Neural cell (in vitro differentiated cells): ENCODE data around the gene SIVA1. TPM values are rescaled to one million over a fixed set of nuclear protein-coding genes. Genes with fewer than 3 reads are reported as not detected.

ENCODE experiments used
- H2AFZ ChIP-seq: fragments of 200-600, 300-800 bp; sonication (generic), shearing (Covaris generic); 2 replicates; pipeline ENCODE4 v1.6.0; 2014; ENCODE audit warnings: low read depth, mild to moderate bottlenecking, antibody characterized with exemption, low read length, moderate library complexity
- H3F3A ChIP-seq: fragments of 200-600 bp; shearing (Covaris generic); 2 replicates; pipeline ENCODE4 v1.6.1; 2016; ENCODE audit warnings: mild to moderate bottlenecking, moderate library complexity, mixed read lengths, antibody characterized with exemption, low read length; ENCODE audit not compliant: insufficient read depth, poor library complexity, severe bottlenecking
- H3K27ac ChIP-seq: fragments of 200-600, 300-800 bp; sonication (generic), shearing (Covaris generic); 2 replicates; pipeline ENCODE4 v1.5.1; 2014; ENCODE audit warnings: mild to moderate bottlenecking, low read length, moderate library complexity
- H3K27me3 ChIP-seq: fragments of 300-800, 200-600 bp; sonication (generic), shearing (Covaris generic); 2 replicates; pipeline ENCODE4 v1.6.0; 2014; ENCODE audit warnings: mild to moderate bottlenecking, low read depth, low read length, moderate library complexity; ENCODE audit not compliant: insufficient read depth
- H3K36me3 ChIP-seq: fragments of 300-800, 200-600 bp; sonication (generic), shearing (Covaris generic); 2 replicates; pipeline ENCODE4 v1.5.1; 2014; ENCODE audit warnings: mild to moderate bottlenecking, antibody characterized with exemption, low read length, moderate library complexity; ENCODE audit not compliant: insufficient read depth
- H3K4me2 ChIP-seq: fragments of 300-800, 200-600 bp; sonication (generic), shearing (Covaris generic); 2 replicates; pipeline ENCODE4 v1.6.0; 2014; ENCODE audit warnings: mild to moderate bottlenecking, low read length
- H3K4me3 ChIP-seq: fragments of 300-800, 200-600 bp; sonication (generic), shearing (Covaris generic); 2 replicates; pipeline ENCODE4 v1.5.1; 2014; ENCODE audit warnings: mild to moderate bottlenecking, low read length, moderate library complexity
- H3K79me2 ChIP-seq: fragments of 200-600 bp; shearing (Covaris generic); replicated peaks from 2 replicates; pipeline ENCODE4 v1.6.0; 2014; ENCODE audit warnings: mild to moderate bottlenecking, low read length, moderate library complexity; ENCODE audit not compliant: insufficient read depth
- H3K9ac ChIP-seq: fragments of 300-800, 200-600 bp; sonication (generic), shearing (Covaris generic); 2 replicates; pipeline ENCODE4 v1.6.1; 2016; ENCODE audit warnings: mild to moderate bottlenecking, low read length, mixed read lengths
- H3K9me2 ChIP-seq: fragments of 200-600 bp; shearing (Covaris generic); 2 replicates; pipeline ENCODE4 v1.6.1; 2016; ENCODE audit warnings: mild to moderate bottlenecking, low read length, mixed read lengths; ENCODE audit not compliant: insufficient read depth
- H3K9me3 ChIP-seq: fragments of 200-600, 300-800 bp; sonication (generic), shearing (Covaris generic); 2 replicates; pipeline ENCODE4 v1.6.1; 2016; ENCODE audit warnings: mild to moderate bottlenecking, mixed run types, low read length, moderate library complexity, mixed read lengths
- H4K20me1 ChIP-seq: fragments of 200-600 bp; shearing (Covaris generic); 2 replicates; pipeline ENCODE4 v1.6.1; 2016; ENCODE audit warnings: mild to moderate bottlenecking, mixed run types; ENCODE audit not compliant: insufficient read depth
- EP300 ChIP-seq: fragments of 450-650 bp; conservative IDR thresholded peaks from 2 replicates; pipeline ENCODE4 v1.6.1; 2014; ENCODE audit warnings: antibody characterized with exemption, mild to moderate bottlenecking, moderate library complexity; ENCODE audit not compliant: poor library complexity, severe bottlenecking
- EZH2 ChIP-seq: fragments of 200-600, 300-800 bp; shearing (Covaris generic), sonication (generic); IDR thresholded peaks from 2 replicates; pipeline ENCODE4 v1.6.1; 2014; ENCODE audit warnings: antibody characterized with exemption, low read length, borderline replicate concordance, mild to moderate bottlenecking; ENCODE audit not compliant: insufficient read depth, poor library complexity, severe bottlenecking
- MXI1 ChIP-seq: fragments of 450-650 bp; conservative IDR thresholded peaks from 2 replicates; pipeline ENCODE4 v1.6.1; 2014; ENCODE audit warnings: antibody characterized with exemption, mild to moderate bottlenecking; ENCODE audit not compliant: poor library complexity, severe bottlenecking
- POLR2AphosphoS5 ChIP-seq: IDR thresholded peaks from 2 replicates; pipeline ENCODE4 v1.6.1; 2012
- RAD21 ChIP-seq: fragments of 450-650 bp; conservative IDR thresholded peaks from 2 replicates; pipeline ENCODE4 v1.6.1; 2014; ENCODE audit warnings: antibody characterized with exemption, mild to moderate bottlenecking, moderate library complexity
- SMC3 ChIP-seq: fragments of 450-650 bp; conservative IDR thresholded peaks from 2 replicates; pipeline ENCODE4 v1.6.1; 2014; ENCODE audit warnings: antibody characterized with exemption, mild to moderate bottlenecking, moderate library complexity; ENCODE audit not compliant: poor library complexity
- TAF1 ChIP-seq: IDR thresholded peaks from 2 replicates; pipeline ENCODE4 v1.6.1; 2012; ENCODE audit warnings: low read depth
- polyA plus RNA-seq: library from polyadenylated mRNA; depleted of rRNA; stranded (reverse); fragments of >200 nt; gene quantifications from 2 replicates; pipeline ENCODE4 v1.2.3, GENCODE V29; 2014
- TF ChIP-seq, protein P1 (sequence below): IDR thresholded peaks from 2 replicates; pipeline ENCODE4 v1.6.1; 2012; ENCODE audit warnings: borderline replicate concordance
- TF ChIP-seq, protein P2 (sequence below): fragments of 450-650 bp; IDR thresholded peaks from 2 replicates; pipeline ENCODE4 v1.5.1; 2014; ENCODE audit warnings: antibody characterized with exemption, mild to moderate bottlenecking, moderate library complexity; ENCODE audit not compliant: poor library complexity, severe bottlenecking

The SIVA1 gene
- polyA plus RNA-seq, 1 donor from 2014 or later, result 180 TPM

DNA sequence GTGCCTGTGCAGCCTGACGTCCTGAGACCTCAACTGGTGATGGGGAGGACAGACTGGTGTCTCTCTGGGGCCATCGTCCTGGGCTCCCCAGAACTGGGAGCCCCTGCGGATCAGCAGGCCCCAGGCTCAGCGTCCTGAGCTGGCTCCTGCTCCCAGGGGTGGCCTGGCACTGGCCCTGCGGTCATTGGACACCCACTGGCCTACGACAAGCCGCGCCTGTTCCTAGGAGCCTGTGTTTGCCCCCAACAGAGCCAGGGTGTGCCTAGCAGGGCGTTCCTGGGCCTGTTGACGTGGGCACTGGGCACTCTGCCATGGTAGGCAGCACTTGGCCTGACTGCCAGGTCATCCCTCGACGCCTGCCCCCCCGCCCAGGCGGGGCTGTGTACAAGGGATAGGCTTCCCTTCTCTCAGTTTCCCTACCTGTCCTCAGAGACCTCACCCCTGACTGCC is 20.6 kb upstream of the SIVA1 start:
- H3K36me3 ChIP-seq, result no peaks in the 10 kb centered on the region
- no peaks in the 10 kb centered on the region for H3K9me3 ChIP-seq
- no peaks in the 10 kb centered on the region for H3K9me2 ChIP-seq
- no peaks in the 10 kb centered on the region for H3F3A ChIP-seq
- no peak overlapping the region for H3K4me3 ChIP-seq
- H4K20me1 ChIP-seq, result no peaks in the 10 kb centered on the region
- H3K4me2 ChIP-seq, result no peak overlapping the region
- H3K9ac ChIP-seq, result no peak overlapping the region
- H3K27ac ChIP-seq, result no peak overlapping the region
- H2AFZ ChIP-seq, result no peak overlapping the region
- H3K27me3 ChIP-seq, result no peaks in the 10 kb centered on the region
- TF ChIP-seq TAF1 (no peak), MXI1 (no peak), RAD21 (no peak), EP300 (no peak), EZH2 (no peak), SMC3 (no peak), POLR2AphosphoS5 (no peak)
- TF ChIP-seq, protein P1, sequence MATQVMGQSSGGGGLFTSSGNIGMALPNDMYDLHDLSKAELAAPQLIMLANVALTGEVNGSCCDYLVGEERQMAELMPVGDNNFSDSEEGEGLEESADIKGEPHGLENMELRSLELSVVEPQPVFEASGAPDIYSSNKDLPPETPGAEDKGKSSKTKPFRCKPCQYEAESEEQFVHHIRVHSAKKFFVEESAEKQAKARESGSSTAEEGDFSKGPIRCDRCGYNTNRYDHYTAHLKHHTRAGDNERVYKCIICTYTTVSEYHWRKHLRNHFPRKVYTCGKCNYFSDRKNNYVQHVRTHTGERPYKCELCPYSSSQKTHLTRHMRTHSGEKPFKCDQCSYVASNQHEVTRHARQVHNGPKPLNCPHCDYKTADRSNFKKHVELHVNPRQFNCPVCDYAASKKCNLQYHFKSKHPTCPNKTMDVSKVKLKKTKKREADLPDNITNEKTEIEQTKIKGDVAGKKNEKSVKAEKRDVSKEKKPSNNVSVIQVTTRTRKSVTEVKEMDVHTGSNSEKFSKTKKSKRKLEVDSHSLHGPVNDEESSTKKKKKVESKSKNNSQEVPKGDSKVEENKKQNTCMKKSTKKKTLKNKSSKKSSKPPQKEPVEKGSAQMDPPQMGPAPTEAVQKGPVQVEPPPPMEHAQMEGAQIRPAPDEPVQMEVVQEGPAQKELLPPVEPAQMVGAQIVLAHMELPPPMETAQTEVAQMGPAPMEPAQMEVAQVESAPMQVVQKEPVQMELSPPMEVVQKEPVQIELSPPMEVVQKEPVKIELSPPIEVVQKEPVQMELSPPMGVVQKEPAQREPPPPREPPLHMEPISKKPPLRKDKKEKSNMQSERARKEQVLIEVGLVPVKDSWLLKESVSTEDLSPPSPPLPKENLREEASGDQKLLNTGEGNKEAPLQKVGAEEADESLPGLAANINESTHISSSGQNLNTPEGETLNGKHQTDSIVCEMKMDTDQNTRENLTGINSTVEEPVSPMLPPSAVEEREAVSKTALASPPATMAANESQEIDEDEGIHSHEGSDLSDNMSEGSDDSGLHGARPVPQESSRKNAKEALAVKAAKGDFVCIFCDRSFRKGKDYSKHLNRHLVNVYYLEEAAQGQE, result no peak
- TF ChIP-seq, protein P2, sequence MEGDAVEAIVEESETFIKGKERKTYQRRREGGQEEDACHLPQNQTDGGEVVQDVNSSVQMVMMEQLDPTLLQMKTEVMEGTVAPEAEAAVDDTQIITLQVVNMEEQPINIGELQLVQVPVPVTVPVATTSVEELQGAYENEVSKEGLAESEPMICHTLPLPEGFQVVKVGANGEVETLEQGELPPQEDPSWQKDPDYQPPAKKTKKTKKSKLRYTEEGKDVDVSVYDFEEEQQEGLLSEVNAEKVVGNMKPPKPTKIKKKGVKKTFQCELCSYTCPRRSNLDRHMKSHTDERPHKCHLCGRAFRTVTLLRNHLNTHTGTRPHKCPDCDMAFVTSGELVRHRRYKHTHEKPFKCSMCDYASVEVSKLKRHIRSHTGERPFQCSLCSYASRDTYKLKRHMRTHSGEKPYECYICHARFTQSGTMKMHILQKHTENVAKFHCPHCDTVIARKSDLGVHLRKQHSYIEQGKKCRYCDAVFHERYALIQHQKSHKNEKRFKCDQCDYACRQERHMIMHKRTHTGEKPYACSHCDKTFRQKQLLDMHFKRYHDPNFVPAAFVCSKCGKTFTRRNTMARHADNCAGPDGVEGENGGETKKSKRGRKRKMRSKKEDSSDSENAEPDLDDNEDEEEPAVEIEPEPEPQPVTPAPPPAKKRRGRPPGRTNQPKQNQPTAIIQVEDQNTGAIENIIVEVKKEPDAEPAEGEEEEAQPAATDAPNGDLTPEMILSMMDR, result no peak
- no peaks in the 10 kb centered on the region for H3K79me2 ChIP-seq

DNA sequence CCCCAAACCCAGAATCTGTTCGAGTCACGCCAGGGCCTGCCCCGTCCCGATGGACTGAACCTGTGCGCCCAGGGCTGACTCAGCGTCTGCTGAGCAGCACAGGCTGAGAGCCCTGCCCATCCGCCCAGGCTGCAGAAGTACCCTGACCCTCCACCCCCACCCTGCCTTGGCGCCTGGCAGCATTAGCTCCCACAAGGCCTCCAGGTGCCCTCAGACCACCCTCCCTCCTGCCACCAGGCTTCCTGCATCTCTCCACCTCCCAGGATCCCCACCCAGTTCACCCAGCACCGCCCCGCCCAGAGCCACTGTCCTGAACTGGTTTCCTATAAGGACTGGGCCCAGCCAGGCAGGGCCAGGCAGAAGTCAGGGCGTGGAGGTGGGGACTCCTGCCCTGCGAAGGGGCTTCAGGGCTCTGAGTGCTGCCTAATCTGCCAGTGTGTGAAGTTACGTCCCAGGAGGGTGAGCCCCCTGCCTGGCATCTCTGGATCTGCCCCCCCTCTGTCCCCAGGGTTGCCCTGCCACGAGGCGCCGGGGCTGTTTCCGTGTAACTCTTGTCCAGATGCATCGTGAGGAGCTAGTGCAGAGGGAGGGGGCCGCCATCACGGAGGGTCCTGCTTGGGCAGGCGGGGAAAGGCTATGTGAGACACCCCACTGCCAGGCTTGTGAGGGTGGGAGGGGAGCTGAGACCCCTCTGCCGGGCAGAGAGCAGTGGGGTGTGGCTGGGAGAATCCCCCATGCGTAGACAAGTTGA is 19.8 kb upstream of the SIVA1 start:
- H3K27ac ChIP-seq, result no peak overlapping the region
- no peak overlapping the region for H3K4me3 ChIP-seq
- H3K9ac ChIP-seq, result no peak overlapping the region
- H3K27me3 ChIP-seq, result no peaks in the 10 kb centered on the region
- H3K4me2 ChIP-seq, result no peak overlapping the region
- TF ChIP-seq TAF1 (no peak), POLR2AphosphoS5 (no peak), MXI1 (no peak), SMC3 (no peak), RAD21 (no peak), EP300 (no peak), EZH2 (no peak)
- TF ChIP-seq, protein P1, result no peak
- TF ChIP-seq, protein P2, result no peak
- no peaks in the 10 kb centered on the region for H3K36me3 ChIP-seq
- no peaks in the 10 kb centered on the region for H3K79me2 ChIP-seq
- H4K20me1 ChIP-seq, result no peaks in the 10 kb centered on the region
- no peak overlapping the region for H2AFZ ChIP-seq
- H3F3A ChIP-seq, result no peaks in the 10 kb centered on the region
- no peaks in the 10 kb centered on the region for H3K9me3 ChIP-seq
- no peaks in the 10 kb centered on the region for H3K9me2 ChIP-seq
